SK-N-MC (cell line): ENCODE data around the gene CHD9.

Source experiments
- FOXP2 ChIP-seq: optimal IDR thresholded peaks from 2 replicates; pipeline ENCODE3; 2011; ENCODE audit warnings: mild to moderate bottlenecking, moderate library complexity; ENCODE audit not compliant: insufficient read depth; ENCODE audit errors: extremely low read length, control extremely low read depth
- POLR2AphosphoS5 ChIP-seq: IDR thresholded peaks from 2 replicates; pipeline ENCODE4 v1.6.1; 2012; ENCODE audit warnings: mild to moderate bottlenecking, low read depth, low read length, borderline replicate concordance

DNA sequence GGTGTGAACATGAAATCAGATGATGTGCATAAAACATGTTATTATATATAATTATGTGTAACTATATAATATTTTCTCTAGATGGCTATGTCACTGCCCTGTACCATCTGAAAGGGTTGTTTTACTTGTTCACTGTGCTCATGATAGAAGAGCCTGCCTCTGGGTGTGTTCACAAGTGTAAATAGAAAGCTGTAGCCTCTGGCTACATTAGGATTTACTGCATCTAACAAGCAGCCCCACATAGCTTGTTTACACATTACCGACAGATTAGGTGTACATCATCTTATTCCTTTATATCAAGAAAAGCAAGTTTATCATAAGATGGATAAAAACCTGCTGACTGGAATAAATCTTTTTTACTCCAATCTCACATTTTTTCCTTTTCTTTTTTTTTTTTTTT lies 46.1 kb downstream of the CHD9 start:
- TF ChIP-seq FOXP2 (no peak), POLR2AphosphoS5 (no peak)
